Body of pancreas (tissue), 4 donors: ENCODE data around the gene RAD51B.

Experiments
- POLR2A ChIP-seq, 3 donors: fragments of 450-650 bp; IDR thresholded peaks; one replicate each; pipeline ENCODE4 v1.6.1; 2016; ENCODE audit warnings: antibody characterized with exemption in 3 of 3, mild to moderate bottlenecking in 2 of 3
- TF ChIP-seq, protein P1 (sequence below), 7 experiments: fragments of 450-650 bp in 4 of 7; fragments of 200-600 bp in 3 of 7; sonication (generic) in 3 of 7; IDR thresholded peaks; one replicate each; pipeline ENCODE4 v1.5.1; 2016 to 2019; ENCODE audit warnings: antibody characterized with exemption in 7 of 7

- no peak for TF ChIP-seq POLR2A (IDR thresholded peaks at IDR 0.05)
- TF ChIP-seq, protein P1, sequence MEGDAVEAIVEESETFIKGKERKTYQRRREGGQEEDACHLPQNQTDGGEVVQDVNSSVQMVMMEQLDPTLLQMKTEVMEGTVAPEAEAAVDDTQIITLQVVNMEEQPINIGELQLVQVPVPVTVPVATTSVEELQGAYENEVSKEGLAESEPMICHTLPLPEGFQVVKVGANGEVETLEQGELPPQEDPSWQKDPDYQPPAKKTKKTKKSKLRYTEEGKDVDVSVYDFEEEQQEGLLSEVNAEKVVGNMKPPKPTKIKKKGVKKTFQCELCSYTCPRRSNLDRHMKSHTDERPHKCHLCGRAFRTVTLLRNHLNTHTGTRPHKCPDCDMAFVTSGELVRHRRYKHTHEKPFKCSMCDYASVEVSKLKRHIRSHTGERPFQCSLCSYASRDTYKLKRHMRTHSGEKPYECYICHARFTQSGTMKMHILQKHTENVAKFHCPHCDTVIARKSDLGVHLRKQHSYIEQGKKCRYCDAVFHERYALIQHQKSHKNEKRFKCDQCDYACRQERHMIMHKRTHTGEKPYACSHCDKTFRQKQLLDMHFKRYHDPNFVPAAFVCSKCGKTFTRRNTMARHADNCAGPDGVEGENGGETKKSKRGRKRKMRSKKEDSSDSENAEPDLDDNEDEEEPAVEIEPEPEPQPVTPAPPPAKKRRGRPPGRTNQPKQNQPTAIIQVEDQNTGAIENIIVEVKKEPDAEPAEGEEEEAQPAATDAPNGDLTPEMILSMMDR (IDR thresholded peaks at IDR 0.05), result no peak
Observed at GRCh38 chr14:68225321-68225720, 405.7 kb downstream of the RAD51B start.
